HG02642 (cell line): ENCODE results near the gene FDX1.

ENCODE experiments used
- ATAC-seq: cut with Tn5 transposase; IDR thresholded peaks from one replicate; pipeline ENCODE4 v1.9.1; 2021; ENCODE audit warnings: mild to moderate bottlenecking; ENCODE audit not compliant: unreplicated experiment, poor library complexity

Gene FDX1

GRCh38 chr11:110455718-110456117 lies 26.0 kb downstream of the FDX1 start:
- ATAC-seq, result no peak

- ATAC-seq, result no peak
Measured at GRCh38 chr11:110463153-110463552, 33.4 kb downstream of the FDX1 start.

GRCh38 chr11:110465231-110465630 lies 35.5 kb downstream of the FDX1 start:
- ATAC-seq, result no peak

- no peak for ATAC-seq
Measured at GRCh38 chr11:110467556-110467955, 37.8 kb downstream of the FDX1 start.

- no peak for ATAC-seq
Measured at GRCh38 chr11:110468121-110468520, 38.4 kb downstream of the FDX1 start.

GRCh38 chr11:110469127-110469526 lies 39.4 kb downstream of the FDX1 start:
- ATAC-seq, result no peak

GRCh38 chr11:110470716-110471115 lies 41.0 kb downstream of the FDX1 start:
- no peak for ATAC-seq

- no peak for ATAC-seq
Measured at GRCh38 chr11:110471371-110471770, 41.6 kb downstream of the FDX1 start.

GRCh38 chr11:110472858-110473257 lies 43.1 kb downstream of the FDX1 start:
- ATAC-seq, result no peak

- ATAC-seq, result no peak
Measured at GRCh38 chr11:110473706-110474105, 44.0 kb downstream of the FDX1 start.

GRCh38 chr11:110474578-110474977 lies 44.8 kb downstream of the FDX1 start:
- no peak for ATAC-seq

- ATAC-seq, result no peak
Measured at GRCh38 chr11:110475671-110476070, 45.9 kb downstream of the FDX1 start.

- ATAC-seq, result no peak
Measured at GRCh38 chr11:110478410-110478809, 48.7 kb downstream of the FDX1 start.

- ATAC-seq, result no peak
Measured at GRCh38 chr11:110479108-110480101, 49.7 kb downstream of the FDX1 start.

GRCh38 chr11:110481523-110481922 lies 51.8 kb downstream of the FDX1 start:
- ATAC-seq, result no peak

GRCh38 chr11:110486156-110486555 lies 56.4 kb downstream of the FDX1 start:
- ATAC-seq, result no peak

- ATAC-seq, result no peak
Measured at GRCh38 chr11:110488446-110488845, 58.7 kb downstream of the FDX1 start.

GRCh38 chr11:110490886-110491285 lies 61.1 kb downstream of the FDX1 start:
- ATAC-seq, result no peak

- no peak for ATAC-seq
Measured at GRCh38 chr11:110491577-110492320, 62.0 kb downstream of the FDX1 start.

GRCh38 chr11:110492321-110492685 lies 62.6 kb downstream of the FDX1 start:
- ATAC-seq, result no peak

- no peak for ATAC-seq
Measured at GRCh38 chr11:110493346-110493745, 63.6 kb downstream of the FDX1 start.
